ENCODE results near the gene TECTA. TPM values are rescaled to one million over a fixed set of nuclear protein-coding genes. Genes with fewer than 3 reads are reported as not detected.

TECTA gene
- total RNA-seq, 2 experiments from 2014 or later = 0.22 to 0.42 TPM

DNA sequence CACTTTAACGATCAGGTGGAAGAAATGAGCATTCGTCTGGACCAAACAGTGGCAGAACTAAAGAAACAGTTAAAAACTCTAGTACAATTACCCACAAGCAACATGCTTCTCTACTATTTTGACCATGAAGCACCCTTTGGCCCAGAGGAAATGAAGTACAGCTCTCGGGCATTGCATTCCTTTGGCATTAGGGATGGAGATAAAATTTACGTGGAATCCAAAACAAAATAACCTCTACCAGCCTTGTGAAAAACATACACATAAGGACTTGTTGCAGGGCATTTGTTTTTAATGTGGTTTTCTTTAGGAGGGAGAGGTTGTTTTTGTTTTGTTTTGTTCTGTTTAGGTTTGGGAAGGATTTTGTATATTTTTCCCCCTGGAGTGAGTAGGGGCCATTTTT, 14.2 kb upstream of the TECTA start:
- POLR2A ChIA-PET = interaction anchor here (0.9 kb wide), 1 partner anchor 8 kb away, joined by 3 read pairs; no protein-coding TSS in a partner anchor
- TF ChIP-seq, protein P1, sequence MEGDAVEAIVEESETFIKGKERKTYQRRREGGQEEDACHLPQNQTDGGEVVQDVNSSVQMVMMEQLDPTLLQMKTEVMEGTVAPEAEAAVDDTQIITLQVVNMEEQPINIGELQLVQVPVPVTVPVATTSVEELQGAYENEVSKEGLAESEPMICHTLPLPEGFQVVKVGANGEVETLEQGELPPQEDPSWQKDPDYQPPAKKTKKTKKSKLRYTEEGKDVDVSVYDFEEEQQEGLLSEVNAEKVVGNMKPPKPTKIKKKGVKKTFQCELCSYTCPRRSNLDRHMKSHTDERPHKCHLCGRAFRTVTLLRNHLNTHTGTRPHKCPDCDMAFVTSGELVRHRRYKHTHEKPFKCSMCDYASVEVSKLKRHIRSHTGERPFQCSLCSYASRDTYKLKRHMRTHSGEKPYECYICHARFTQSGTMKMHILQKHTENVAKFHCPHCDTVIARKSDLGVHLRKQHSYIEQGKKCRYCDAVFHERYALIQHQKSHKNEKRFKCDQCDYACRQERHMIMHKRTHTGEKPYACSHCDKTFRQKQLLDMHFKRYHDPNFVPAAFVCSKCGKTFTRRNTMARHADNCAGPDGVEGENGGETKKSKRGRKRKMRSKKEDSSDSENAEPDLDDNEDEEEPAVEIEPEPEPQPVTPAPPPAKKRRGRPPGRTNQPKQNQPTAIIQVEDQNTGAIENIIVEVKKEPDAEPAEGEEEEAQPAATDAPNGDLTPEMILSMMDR (IDR thresholded peaks at IDR 0.05) = no peak
- Mint-ChIP-seq H3K4me1 (ENCODE audit: low read depth) (no peaks in the 10 kb centered on the region), H3K36me3 (ENCODE audit: low read depth) (peaks cover 58% of the 10 kb centered on the region), H3K27ac (no peak overlapping the region), H3K9me3 (no peaks in the 10 kb centered on the region), H3K27me3 (no peaks in the 10 kb centered on the region), H3K4me3 (no peak overlapping the region)
- Histone ChIP-seq H3K9me3 (ENCODE audit: control insufficient read depth in 1 of 2, insufficient read depth in 1 of 2, low read length in 2 of 2) (no peaks in the 10 kb centered on the region), H3K27me3 (ENCODE audit: control insufficient read depth in 1 of 2, insufficient read depth in 2 of 2, low read length in 2 of 2) (no peaks in the 10 kb centered on the region), H3K4me1 (ENCODE audit: insufficient read depth, low read length) (no peaks in the 10 kb centered on the region), H3K4me3 (ENCODE audit: low read length) (no peak overlapping the region), H3K36me3 (ENCODE audit: insufficient read depth, low read length) (peaks cover 27% of the 10 kb centered on the region), H3K27ac (ENCODE audit: low read depth in 1 of 2, low read length in 2 of 2) (no peak overlapping the region)
- no peak for ATAC-seq (ENCODE audit: poor library complexity)
- intact Hi-C loops (cut with DNase I, micrococcal nuclease) = no loop called here
- CTCF ChIA-PET = no interaction called here
- DNase-seq = no peak

GRCh38 chr11:121089566-121089965, 11.5 kb upstream of the TECTA start:
- Mint-ChIP-seq H3K9me3 (no peaks in the 10 kb centered on the region), H3K4me1 (ENCODE audit: low read depth) (no peaks in the 10 kb centered on the region), H3K4me3 (no peak overlapping the region), H3K36me3 (ENCODE audit: low read depth) (peaks cover 44% of the 10 kb centered on the region), H3K27me3 (no peaks in the 10 kb centered on the region), H3K27ac (no peak overlapping the region)
- no peaks in the 10 kb centered on the region for H3K9me3 ChIP-seq (ENCODE audit: control insufficient read depth in 1 of 2, insufficient read depth in 1 of 2, low read length in 2 of 2)
- intact Hi-C loops (cut with DNase I, micrococcal nuclease) = no loop called here
- H3K4me1 ChIP-seq (ENCODE audit: insufficient read depth, low read length) = no peaks in the 10 kb centered on the region
- TF ChIP-seq, protein P1 (IDR thresholded peaks at IDR 0.05) = no peak
- ChIA-PET CTCF (no interaction called here), POLR2A (no interaction called here)
- peaks cover 24% of the 10 kb centered on the region for H3K36me3 ChIP-seq (ENCODE audit: insufficient read depth, low read length)
- no peaks in the 10 kb centered on the region for H3K27me3 ChIP-seq (ENCODE audit: control insufficient read depth in 1 of 2, insufficient read depth in 2 of 2, low read length in 2 of 2)
- no peak for ATAC-seq (ENCODE audit: poor library complexity)
- no peak overlapping the region for H3K27ac ChIP-seq (ENCODE audit: low read depth in 1 of 2, low read length in 2 of 2)
- no peak for DNase-seq
- H3K4me3 ChIP-seq (ENCODE audit: low read length) = no peak overlapping the region

- Mint-ChIP-seq H3K36me3 (ENCODE audit: low read depth) (peaks cover 37% of the 10 kb centered on the region), H3K27ac (no peak overlapping the region), H3K9me3 (no peaks in the 10 kb centered on the region), H3K4me1 (ENCODE audit: low read depth) (no peaks in the 10 kb centered on the region), H3K27me3 (no peaks in the 10 kb centered on the region), H3K4me3 (no peak overlapping the region)
- ChIA-PET CTCF (no interaction called here), POLR2A (no interaction called here)
- Histone ChIP-seq H3K27ac (ENCODE audit: low read depth in 1 of 2, low read length in 2 of 2) (no peak overlapping the region), H3K4me3 (ENCODE audit: low read length) (no peak overlapping the region), H3K36me3 (ENCODE audit: insufficient read depth, low read length) (peaks cover 24% of the 10 kb centered on the region), H3K9me3 (ENCODE audit: control insufficient read depth in 1 of 2, insufficient read depth in 1 of 2, low read length in 2 of 2) (no peaks in the 10 kb centered on the region), H3K27me3 (ENCODE audit: control insufficient read depth in 1 of 2, insufficient read depth in 2 of 2, low read length in 2 of 2) (no peaks in the 10 kb centered on the region), H3K4me1 (ENCODE audit: insufficient read depth, low read length) (no peaks in the 10 kb centered on the region)
- DNase-seq = no peak
- intact Hi-C loops (cut with DNase I, micrococcal nuclease) = no loop called here
- TF ChIP-seq, protein P1 (IDR thresholded peaks at IDR 0.05) = no peak
- no peak for ATAC-seq (ENCODE audit: poor library complexity)
Measured at GRCh38 chr11:121090145-121090721, 10.8 kb upstream of the TECTA start.

All from CD4-positive, alpha-beta T cell (primary cell).